Mucosa of descending colon (tissue), 3 donors: ENCODE results near the gene OSCP1. TPM values are rescaled to one million over a fixed set of nuclear protein-coding genes. Genes with fewer than 3 reads are reported as not detected.

ENCODE experiments used
- ATAC-seq: fragments of 200-7000 bp; cut with Tn5 transposase; one replicate; pipeline ENCODE4 v1.9.1; 2020; ENCODE audit warnings: mild to moderate bottlenecking, moderate library complexity
- DNase-seq, 3 donors: peaks; one replicate each; pipeline ENCODE4 v3.0.0-alpha.2; 2020
- H3K36me3 ChIP-seq: fragments of 200-600 bp; one replicate; pipeline ENCODE4 v1.8.0; 2021; ENCODE audit warnings: low read depth, mild to moderate bottlenecking
- H3K4me1 ChIP-seq: fragments of 200-600 bp; one replicate; pipeline ENCODE4 v1.8.0; 2021; ENCODE audit warnings: low read depth, mild to moderate bottlenecking
- H3K4me3 ChIP-seq: fragments of 200-600 bp; one replicate; pipeline ENCODE4 v1.8.0; 2021; ENCODE audit warnings: mild to moderate bottlenecking
- H3K9me3 ChIP-seq: fragments of 200-600 bp; one replicate; pipeline ENCODE4 v1.8.0; 2021; ENCODE audit warnings: mild to moderate bottlenecking
- intact Hi-C, 2 donors: fragments of 100-400 bp; cut with DNase I in 1 of 2; cut with micrococcal nuclease in 1 of 2; formaldehyde crosslinking; loops; one replicate each; pipeline versions ENCODE4 v1.11.0 to v1.11.1; 2022; cut with DNase I, micrococcal nuclease
- total RNA-seq, 3 donors: library from RNA; stranded (reverse); fragmentation: NEBNext Ultra II Directional in 2 of 3; extraction: Animal tissue kit (Norgen Biotek cat#: 25700) in 2 of 3; gene quantifications; one replicate each; pipeline versions ENCODE4 v1.2.1 to v1.2.4, GENCODE V29; 2021 to 2023
- TF ChIP-seq, protein P1 (sequence below): fragments of 200-600 bp; IDR thresholded peaks from one replicate; pipeline ENCODE4 v1.8.0; 2022; ENCODE audit warnings: antibody characterized with exemption, mild to moderate bottlenecking
- donor health status: DM: no; HTN: no; CAD: no; lungs with moderate emphysema.
- donor health status: DM: no; HTN: no; CAD: no.
- donor health status: DM: no; HTN: yes; CAD: no.

Gene OSCP1
- total RNA-seq, 3 donors from 2014 or later = 2.5 to 8.4 (median 3.7) TPM

DNA sequence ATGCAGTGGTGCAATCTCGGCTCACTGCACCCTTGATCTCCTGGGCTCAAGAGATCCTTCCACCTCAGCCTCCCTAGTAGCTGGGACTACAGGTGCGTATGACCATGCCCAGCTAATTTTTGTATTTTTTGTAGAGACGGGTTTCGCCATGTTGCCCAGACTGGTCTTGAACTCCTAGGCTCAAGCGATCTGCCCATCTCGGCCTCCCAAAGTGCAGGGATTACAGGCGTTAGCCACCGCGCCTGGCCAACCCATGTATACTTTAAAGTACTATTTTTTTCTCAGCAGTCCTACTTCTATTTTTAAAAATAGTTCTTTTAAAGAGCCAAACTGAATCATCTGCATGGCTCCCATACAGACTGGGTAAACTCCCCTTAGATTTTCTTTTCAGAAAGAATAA is 68.0 kb downstream of the OSCP1 start:
- TF ChIP-seq, protein P1, sequence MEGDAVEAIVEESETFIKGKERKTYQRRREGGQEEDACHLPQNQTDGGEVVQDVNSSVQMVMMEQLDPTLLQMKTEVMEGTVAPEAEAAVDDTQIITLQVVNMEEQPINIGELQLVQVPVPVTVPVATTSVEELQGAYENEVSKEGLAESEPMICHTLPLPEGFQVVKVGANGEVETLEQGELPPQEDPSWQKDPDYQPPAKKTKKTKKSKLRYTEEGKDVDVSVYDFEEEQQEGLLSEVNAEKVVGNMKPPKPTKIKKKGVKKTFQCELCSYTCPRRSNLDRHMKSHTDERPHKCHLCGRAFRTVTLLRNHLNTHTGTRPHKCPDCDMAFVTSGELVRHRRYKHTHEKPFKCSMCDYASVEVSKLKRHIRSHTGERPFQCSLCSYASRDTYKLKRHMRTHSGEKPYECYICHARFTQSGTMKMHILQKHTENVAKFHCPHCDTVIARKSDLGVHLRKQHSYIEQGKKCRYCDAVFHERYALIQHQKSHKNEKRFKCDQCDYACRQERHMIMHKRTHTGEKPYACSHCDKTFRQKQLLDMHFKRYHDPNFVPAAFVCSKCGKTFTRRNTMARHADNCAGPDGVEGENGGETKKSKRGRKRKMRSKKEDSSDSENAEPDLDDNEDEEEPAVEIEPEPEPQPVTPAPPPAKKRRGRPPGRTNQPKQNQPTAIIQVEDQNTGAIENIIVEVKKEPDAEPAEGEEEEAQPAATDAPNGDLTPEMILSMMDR = no peak
- H3K4me3 ChIP-seq = no peak overlapping the region
- no peak for DNase-seq
- intact Hi-C loops = no loop called here
- ATAC-seq = no peak
- H3K9me3 ChIP-seq = no peaks in the 10 kb centered on the region
- peaks cover 4% of the 10 kb centered on the region for H3K36me3 ChIP-seq
- H3K4me1 ChIP-seq = peaks cover 26% of the 10 kb centered on the region

DNA sequence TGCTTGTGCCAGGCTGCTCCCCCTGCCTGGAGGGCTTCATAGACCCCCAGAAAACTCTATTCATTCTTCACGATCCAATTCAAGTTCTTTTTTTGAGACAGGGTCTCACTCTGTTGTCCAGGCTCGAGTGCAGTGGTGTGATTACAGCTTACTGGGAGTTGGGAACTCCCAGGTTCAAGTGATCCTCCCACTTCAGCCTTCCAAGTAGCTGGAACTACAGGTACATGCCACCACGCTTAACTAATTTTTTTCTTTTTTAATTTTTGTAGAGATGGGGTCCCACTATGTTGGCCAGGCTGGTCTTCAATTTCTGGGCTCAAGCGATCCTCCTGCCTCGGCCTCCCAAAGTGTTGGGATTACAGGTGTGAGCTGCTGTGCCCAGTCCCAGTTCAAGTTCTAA is 68.8 kb downstream of the OSCP1 start:
- DNase-seq = no peak
- no peak for ATAC-seq
- H3K4me1 ChIP-seq = peaks cover 17% of the 10 kb centered on the region
- TF ChIP-seq, protein P1 = no peak
- peaks cover 4% of the 10 kb centered on the region for H3K36me3 ChIP-seq
- H3K9me3 ChIP-seq = no peaks in the 10 kb centered on the region
- intact Hi-C loops = no loop called here
- no peak overlapping the region for H3K4me3 ChIP-seq

GRCh38 chr1:36380782-36381181 is 69.5 kb downstream of the OSCP1 start:
- H3K9me3 ChIP-seq = no peaks in the 10 kb centered on the region
- H3K4me3 ChIP-seq = no peak overlapping the region
- peaks cover under 1% of the 10 kb centered on the region for H3K36me3 ChIP-seq
- TF ChIP-seq, protein P1 = no peak
- intact Hi-C loops = no loop called here
- no peak for ATAC-seq
- peaks cover 17% of the 10 kb centered on the region for H3K4me1 ChIP-seq
- no peak for DNase-seq

DNA sequence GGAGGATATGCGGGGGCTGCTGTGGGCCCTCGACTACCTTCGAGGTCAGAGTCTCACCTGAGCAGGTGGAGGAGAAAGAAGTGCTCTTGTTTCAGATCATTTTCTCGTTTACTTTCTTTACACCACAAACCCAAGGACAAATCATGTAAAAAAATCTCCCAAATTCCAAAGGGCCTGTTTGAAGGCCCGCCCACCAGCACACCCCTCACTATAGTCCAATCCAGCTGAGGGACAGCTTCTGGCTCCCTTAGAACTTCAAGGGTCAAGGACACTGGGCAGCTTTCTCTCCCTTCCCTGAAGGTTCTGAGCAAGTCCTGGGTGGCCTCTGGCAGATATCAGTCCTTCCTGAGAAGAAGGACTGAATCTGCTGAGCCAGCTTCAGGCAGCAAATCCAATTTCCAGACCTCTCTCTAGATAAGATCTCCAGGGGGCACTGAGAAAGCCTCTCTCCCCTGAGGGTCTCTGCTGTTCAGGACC is 70.1 kb downstream of the OSCP1 start:
- TF ChIP-seq, protein P1 = no peak
- H3K4me1 ChIP-seq = peaks cover 22% of the 10 kb centered on the region
- DNase-seq = no peak
- no peak overlapping the region for H3K4me3 ChIP-seq
- H3K36me3 ChIP-seq = no peaks in the 10 kb centered on the region
- no peak for ATAC-seq
- intact Hi-C loops = no loop called here
- no peaks in the 10 kb centered on the region for H3K9me3 ChIP-seq

DNA sequence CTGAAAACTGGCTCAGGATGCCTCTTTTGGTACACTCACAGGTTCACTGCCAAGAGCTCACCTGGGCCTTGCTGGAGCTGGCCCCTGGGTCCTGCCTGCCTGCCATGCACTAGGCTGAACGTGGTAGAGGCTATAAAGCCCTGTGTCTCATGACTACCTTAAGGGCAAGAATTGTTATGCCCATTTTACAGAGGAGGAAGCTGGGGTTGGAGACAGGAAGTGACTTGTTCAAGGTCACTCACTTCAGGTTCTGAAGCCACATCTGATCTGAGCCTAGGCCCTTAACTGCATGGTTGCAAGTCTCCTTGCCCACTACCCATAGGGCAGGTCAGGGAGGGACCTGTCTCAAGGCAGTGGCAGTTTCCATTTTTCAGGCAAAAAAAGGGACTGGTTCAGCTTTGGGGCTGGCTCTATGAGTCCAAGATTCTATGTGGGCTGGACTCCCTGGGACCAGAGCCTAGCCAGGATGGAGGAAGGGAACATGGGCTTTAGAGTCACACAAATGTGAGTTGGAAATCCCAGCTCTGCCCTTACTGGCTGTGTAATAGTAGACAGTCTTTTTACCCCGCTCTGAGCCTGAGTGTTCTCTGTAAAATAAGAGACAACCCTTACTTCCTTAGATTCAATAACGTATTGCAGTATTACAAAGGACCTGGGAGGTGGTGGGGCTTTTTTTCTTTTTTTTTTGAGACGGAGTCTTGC is 72.3 kb downstream of the OSCP1 start:
- intact Hi-C loops = no loop called here
- Histone ChIP-seq H3K4me1 (peaks cover 32% of the 10 kb centered on the region), H3K4me3 (no peak overlapping the region), H3K36me3 (no peaks in the 10 kb centered on the region), H3K9me3 (no peaks in the 10 kb centered on the region)
- peak in 1 of 3 donors; percentile 24 for DNase-seq
- no peak for ATAC-seq
- TF ChIP-seq, protein P1 = no peak
